Fibroblast of skin of left biceps (primary cell): ENCODE data around the gene SLC2A11.

Experiments used
- DNase-seq, 2 experiments: peaks; one replicate each; pipeline ENCODE4 v3.0.0-alpha.2; 2013; ENCODE audit warnings: low read depth in 2 of 2

Gene SLC2A11, protein sequence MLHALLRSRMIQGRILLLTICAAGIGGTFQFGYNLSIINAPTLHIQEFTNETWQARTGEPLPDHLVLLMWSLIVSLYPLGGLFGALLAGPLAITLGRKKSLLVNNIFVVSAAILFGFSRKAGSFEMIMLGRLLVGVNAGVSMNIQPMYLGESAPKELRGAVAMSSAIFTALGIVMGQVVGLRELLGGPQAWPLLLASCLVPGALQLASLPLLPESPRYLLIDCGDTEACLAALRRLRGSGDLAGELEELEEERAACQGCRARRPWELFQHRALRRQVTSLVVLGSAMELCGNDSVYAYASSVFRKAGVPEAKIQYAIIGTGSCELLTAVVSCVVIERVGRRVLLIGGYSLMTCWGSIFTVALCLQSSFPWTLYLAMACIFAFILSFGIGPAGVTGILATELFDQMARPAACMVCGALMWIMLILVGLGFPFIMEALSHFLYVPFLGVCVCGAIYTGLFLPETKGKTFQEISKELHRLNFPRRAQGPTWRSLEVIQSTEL

DNA sequence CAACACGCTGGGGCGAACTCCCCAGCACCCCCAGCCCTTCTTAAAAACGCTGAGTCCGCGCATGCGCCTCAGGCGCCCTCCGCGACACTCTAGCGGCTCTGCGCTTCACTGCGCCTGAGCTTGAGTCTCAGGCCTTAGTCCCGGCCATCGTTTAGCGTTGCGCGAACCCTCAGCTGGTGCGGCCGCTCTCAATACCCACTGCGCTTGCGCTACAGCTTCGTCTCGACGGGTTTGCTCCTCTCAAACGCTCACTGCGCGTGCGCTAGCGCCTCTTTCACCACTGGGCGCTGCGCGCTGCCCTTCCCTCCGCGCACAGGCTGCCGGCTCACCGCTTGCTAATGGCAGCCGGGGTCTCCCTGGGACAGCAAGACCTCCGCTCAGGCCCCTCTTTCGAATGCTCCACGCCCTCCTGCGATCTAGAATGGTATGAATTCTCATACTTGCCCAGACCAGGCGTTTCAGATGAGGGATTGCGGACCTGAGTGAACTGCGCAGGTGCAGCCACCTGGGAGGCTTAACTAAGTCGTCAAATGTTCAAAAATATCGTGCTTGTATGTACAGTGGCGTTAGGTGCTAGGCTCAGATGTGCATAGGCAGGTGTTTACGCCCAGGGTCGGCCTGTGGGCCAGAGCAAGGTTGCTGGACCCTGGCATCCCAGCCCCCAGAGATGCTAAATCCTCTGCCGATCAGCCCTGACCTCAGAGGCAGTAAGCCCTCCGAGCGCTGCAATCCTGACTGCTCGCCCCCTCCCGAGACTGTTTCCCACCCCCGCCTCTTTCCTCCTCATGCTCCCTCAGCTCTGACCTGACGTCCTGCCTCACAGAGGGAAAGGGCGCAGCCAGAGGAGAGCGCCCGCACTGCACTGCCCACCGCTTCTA lies at the start of gene SLC2A11:
TSS of gene SLC2A11 (plus strand) at position 270 of the 878 bp plus-strand sequence. CDS start at position 395, 125 bp downstream.
- DNase-seq: peak; percentile 90 to 91

DNA sequence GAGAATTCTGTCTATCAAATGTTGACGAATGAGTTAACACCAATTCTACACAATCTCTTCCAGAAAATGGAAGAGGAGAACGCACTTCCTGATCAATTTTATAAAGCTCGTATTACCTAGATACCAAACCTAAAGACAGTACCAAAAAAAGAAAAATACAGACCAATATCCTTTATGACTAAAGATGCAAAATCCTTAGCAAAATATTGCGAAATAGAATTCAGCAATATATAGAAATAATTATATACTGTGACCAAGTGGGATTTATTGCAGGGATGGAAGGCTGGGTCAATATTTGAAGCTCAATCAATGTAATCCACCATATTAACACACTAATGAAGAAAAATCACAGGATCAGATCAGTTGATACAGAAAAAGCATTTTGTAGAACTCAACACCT lies 45.3 kb upstream of the SLC2A11 start:
- no peak for DNase-seq

DNA sequence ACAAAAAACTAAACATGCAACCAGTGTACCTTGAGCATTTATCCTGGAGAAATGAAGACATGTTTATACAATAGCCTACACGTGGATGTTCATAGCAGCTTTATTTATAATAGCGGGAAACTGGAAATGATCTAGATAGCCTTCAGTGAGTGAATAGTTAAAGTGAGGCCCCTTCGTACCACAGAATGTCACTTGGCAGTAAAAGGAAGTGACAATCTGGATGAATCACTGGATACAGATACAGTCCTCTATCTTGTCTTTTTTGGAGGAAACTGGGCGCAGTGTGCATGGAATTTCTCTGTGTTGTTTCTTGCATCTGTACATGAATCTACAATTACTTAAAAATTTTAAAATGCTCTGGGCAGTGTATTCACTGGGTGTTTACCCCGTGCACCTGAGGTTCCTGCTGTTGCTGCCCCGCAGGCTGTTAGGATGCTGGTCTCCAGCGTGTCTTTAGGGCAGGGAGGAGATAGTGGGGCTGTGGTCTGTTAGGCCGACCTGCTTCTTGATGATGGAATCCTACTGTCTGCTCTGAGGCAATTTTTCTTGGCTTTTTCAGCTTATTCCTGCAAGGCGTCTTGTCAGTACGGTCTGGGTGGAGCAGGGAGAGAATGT lies 42.0 kb upstream of the SLC2A11 start:
- no peak for DNase-seq

DNA sequence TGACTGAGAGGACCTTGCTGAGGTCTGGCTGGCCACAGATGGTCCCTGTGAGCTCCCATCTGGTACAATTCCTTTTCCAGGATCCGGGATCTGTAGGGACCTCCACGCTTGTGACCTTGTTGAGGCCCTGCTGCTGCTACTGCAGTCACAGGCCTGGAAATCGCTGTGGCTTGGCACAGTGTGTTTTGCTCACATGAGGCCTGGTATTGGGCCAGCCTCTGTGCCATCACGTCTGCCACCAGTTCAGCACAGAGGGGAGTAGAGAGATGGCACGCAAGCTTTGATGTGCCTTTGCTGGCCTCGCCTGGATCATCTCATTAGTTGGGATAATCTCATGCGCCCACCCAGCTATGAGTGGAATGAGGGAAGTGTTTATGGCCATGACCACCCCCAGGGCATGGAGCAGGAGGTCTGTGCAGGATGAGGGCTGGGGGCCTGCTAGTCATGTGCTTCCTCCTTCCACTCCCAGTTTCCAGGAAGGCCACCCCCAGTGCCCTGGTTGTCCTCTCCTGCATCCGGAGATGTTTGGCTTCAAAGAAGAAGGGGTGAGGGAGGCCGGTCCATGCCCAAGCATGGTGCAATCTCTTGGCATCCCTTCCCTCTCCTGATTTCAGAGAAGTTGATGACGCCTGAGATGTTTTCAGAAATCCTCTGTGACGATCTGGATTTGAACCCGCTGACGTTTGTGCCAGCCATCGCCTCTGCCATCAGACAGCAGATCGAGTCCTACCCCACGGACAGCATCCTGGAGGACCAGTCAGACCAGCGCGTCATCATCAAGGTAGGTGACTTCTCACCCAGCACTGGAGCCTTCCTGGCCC lies 41.3 kb upstream of the SLC2A11 start:
- no peak for DNase-seq

DNA sequence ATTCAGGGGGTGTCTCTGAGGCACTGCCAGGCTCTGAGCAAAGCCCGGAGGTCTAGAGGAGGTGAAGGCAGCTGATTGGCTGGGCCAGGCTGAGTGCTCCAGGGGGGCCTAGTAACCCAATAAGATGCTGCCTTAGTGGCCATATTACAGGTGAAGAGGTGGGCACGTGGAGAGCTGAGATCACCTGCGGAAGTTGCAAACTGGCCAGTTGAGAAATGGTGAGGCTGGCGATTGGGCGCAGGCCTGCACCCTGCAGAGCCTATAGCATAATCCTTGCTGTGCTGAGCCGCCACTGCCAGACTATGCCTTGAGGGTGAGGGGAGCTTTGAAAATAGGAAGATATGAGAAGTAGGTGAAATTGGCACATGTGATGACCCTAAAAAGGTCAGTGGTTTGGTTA lies 40.5 kb upstream of the SLC2A11 start:
- DNase-seq: no peak

DNA sequence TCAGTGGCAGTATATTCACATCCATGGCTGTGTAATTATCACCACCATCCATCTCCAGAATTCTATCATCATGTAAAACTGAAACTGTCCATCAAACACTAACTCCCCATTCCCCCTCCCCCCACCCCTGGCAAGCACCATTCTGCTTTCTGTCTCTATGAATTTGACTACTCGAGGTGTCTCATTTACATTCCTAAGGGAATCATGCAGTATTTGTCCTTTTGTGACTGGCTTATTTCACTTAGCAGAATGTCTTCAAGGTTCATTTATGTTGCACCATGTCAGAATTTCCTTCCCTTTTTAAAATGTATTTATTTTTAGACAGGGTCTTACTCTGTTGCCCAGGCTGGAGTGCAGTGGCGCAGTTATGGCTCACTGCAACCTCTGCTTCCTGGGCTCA lies 39.1 kb upstream of the SLC2A11 start:
- DNase-seq: no peak

DNA sequence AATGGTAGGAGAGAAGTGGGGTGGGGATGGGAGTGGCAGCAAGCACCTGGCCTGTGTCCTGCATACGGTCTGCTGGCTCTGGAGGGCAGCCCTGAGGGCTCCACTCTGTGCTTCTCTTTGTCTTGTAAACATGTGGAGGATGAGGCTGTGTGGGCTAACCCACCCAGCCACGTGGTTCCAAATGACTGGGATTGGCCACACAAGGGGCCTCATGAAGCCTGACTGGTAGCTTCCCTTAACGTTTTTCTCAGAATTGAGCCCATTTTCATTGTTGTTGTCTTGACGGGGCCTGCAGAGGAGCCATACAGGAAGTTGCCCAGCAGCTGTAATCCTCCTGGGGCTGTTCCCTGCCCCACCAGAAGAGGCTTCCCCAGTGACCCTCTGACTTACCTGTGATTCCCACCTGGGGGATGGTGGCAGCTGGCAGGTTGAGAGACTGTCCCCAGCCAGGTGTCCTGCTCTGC lies 36.9 kb upstream of the SLC2A11 start:
- DNase-seq: no peak

DNA sequence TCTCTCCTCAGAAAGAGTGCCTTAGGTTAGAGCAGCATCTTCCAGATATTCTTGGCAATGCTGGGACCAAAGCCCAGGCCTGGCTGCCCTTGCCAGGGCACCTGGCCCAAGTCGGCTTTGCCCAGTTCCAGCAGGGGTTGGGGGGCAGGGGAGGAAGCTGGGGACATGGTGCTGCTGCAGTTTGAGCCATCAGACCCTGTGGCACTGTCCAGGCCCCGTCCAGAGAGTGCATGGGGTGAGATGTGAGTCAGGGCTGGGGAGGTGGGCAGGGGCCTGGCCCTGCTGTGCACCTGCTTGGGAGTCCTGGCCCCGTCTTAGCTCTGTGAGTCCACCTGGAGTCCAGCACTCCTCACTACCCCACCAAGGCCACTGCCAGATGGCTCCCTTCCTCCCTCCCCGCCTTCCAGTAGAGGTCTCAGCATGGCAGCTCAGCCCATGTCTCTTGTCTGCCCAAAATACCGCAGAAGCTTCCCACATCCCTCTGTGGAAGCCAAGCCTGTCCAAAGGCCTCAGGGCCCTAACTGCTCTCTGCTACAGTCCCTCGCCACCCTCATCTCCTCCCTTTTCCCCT lies 35.5 kb upstream of the SLC2A11 start:
- DNase-seq: no peak

DNA sequence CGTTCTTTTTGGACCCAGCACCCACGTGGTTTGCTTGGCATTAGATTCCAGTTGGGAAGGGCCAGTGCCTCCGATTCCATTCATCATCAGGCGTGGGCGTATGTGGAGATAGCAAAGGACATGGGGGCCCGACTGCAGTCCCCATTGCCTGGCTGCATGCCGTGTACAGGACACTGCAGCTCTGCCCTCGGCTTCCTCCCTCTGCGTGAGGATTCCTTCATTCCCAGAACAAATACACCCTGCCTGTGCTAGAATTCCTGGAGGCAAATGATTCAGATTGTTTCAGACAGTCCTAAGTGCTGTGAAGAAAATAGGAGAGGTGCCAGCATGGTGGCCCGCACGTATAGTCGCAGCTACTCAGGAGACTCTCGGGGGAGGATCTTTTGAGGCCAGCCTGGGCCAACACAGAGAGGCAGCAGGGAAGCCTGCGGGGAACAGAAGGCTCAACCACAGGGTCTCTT lies 34.3 kb upstream of the SLC2A11 start:
- no peak for DNase-seq

DNA sequence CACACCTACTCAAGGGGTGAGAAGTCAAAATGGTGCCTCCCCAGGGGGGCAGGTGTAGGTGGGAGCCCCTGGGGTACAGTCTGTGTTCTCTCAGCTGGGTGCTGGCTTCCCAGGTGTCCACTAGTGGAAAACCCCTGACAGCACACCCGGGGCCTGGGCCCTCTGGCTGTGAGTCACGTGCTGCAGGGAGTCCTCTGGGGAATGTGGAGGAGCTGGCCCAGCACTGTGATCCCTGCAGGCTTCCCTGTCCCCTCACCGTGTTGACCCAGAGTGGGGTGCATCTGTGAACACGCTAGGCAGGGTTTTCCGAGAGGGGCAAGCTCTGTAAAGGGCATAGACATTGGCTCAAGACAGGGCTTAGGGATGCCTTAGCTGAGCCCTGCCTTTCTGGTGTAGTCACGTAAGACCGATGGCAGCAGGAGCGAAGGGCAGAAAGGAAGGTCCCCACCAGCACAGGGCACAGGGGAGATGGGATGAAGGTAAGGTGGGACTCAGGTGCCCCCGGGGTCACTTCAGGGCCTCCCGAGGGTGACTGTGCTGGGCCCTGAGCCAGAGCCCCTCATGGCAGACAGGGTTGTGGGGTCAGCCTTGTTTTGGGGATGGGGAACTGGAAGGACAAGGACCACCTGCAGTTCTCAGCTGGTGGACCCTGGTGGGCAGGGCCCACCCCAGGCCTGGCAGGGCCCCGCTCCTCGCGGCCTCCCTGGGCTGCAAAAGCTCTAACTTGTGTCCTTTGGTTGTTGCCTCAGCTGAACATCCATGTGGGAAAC lies 33.0 kb upstream of the SLC2A11 start:
- DNase-seq: no peak

DNA sequence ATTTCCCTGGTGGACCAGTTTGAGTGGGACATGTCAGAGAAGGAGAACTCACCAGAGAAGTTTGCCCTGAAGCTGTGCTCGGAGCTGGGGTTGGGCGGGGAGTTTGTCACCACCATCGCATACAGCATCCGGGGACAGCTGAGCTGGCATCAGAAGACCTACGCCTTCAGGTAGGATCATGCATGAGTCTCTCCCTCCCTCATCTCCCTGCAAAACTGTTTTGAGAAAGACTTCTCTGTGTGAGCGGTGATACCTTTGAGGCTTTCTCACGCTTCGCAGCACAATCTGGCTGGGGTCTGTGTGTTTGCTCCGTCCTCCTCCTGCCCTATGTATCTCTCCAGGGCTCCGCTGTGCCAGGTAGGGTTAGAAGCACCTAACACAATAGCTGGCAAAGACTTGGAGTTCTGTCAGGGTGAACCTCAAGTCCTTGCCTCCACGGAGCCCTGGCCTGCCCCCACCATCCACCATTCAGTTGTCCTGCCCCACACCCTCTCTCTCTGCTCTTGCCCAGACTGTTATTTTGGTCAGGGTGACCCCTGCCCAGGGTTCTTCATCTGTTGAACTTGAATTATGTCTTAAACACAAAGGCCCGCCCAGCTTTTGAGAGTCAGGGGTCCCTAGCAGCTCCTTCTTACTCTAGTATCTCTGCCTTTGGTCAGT lies 32.3 kb upstream of the SLC2A11 start:
- no peak for DNase-seq

DNA sequence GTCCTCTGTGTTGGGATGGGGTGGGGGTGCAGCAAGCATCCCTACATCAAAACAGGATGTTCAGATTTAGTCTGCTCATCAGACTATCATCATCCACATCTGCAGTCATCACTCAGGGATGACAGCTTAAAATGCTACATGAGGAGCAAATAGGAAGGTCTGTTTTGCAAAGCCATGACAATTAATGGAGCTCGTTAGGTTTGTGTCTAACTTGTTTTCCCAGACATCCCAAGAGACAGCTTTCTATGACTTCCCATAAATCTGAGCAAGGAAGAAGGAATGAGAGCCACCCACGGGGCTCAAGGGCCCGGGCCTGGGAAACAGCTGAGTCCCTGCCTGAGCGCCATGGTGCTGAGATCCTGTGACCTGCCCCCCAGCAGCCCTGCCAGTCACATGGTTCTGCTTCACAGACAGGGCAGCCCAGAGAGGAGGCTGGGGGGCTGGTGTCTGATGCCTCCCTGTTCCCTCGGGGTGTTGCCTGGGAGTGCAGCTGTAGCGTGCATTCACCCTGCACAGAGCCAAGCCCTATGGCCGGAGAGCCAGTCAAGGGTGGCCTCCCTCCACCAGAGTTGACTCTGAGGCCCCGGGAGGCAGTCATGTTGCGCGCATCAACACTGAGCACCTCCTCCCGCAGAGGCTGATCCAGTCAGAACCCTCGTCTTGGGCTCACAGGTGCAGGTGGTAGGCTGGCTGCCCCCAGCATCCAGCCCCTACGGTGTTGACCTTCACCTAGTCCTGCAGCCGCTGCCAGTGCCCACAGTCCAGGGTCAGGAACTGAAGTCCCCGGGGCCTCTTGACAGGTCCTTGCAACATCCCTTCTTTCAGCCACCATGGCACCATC lies 30.9 kb upstream of the SLC2A11 start:
- peak; percentile 62 to 64 for DNase-seq

DNA sequence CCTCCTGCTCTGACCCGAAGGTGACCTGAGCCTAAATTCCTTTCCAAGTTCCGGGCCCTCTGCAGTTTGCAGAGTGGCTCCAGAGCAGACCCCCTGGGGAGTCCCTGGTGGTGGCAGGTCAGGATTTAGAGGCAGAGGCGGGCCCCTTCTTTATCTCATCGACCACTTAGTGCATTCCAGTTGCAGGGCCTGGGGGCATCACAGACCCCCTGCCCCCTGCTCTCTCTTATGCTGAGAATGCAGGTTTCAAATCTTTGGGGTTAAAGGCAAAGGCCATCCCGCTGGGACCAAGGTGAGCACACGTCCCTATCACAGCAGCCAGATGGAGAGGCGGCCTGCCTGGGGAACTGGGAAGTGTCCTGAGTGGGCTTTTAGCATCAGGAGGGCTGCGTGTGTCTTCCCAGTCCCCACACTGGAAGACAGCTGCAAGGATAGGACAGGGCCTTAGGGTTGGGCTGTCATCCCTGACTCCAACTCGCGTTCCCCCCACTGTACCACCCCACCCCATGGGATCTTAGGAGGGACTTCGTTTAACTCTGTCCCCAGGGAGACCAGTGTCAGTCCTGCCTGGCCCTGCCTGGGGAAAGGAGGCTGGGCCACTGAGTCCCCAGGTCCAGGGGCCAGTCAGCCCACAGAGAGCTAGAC lies 30.2 kb upstream of the SLC2A11 start:
- DNase-seq: no peak

DNA sequence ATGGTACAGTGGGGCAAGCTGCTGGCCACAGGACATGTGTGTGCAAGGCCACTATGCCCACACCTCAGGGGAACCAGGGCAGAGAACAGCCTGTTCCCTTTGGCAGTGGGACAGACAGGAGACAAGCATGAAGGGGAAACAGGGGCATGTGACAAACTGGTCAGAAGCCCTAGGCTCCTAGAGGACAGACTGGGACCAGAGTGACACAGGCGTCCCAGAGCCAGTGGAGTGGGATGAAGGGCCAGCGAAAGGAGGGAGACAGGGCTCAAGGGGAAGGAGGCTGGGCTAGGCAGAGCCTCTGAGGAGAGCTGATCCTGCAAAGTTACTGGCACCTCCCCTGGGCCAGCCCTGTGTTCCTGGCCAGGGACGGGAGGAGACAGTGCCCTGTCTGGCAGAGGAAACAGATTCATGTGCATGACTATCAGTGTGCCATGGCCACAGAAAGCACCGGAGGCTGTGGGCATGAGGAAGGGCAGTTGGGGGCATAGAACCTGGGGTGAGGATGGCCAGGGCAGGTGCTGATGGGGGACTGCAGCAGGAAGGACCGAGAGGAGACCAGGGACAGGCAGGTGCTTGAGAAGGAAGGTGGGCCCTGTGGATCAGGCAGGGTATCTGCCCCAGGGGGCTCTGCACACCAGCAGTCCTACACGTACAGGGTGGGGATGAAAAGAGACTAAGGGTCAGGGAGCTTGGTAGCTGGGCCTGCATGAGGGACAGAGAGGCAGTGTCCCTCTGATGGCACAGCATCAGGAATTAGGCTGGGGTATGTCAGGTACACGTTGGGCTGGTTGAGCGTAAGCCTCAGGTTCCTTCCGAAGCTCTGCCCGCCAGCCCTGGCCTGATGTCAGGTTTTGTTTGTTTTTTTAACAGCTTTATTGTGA lies 28.6 kb upstream of the SLC2A11 start:
- DNase-seq: no peak

DNA sequence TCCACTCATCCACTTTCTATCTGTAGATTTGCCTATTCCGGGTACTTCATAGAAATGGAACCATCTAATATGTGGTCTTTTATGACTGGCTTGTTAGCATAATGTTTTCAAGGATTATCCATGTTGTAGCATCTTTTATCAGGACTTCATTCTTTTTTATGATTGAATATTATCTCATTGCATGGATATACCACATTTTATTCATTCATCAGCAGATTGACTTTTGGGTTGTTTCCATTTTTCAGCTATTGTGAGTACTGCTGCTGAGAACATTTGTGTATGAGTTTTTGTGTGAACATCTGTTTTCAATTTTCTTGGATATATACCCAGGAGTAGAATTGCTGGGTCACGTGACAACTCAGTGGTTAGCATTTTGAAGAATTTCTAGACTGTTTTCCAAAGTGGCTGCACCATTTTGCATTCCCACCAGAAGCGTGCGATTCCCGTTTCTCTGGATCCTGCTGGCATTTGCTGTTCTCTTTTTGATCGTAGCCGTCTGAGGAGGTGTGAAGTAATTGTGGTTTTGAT lies 27.8 kb upstream of the SLC2A11 start:
- DNase-seq: peak; percentile 90 to 92

DNA sequence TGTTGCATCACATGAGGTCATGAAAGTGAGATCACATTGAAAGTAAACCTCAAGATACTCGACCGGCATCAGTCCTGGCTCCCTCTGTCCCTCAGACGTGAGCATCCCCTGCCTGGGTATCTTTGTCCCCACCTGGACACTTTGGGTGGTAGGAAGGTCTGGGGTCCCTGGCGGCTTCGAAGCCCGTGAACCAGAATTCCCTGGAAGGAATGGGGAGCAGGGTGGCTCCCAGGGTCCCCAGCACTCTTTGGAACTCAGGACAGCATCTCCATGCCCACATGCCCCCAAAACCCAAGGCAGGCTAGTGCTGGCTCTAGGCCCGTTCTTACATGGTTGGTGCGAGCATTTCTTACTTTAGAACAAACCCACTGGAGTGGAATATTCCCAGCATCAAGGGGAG lies 26.4 kb upstream of the SLC2A11 start:
- DNase-seq: no peak

DNA sequence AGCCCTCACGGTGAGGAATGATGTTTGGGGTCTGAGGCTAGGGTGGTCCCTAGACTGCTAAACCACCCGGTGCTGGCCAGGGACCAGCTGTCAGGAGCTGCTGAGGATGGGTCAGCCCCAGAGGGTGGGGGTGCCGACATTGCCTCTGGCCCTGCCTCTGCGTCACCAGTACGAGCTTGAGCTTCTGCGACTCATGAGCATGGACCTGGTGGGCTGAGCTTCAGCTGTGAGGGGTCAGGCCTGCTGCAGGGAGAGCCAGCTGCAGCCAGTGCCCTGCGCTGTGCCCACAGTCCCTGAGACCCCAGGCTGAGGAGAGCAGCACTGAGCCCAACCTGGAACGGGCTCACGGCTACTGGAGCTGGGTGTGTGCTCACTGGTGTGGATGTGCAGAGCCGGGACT lies 25.9 kb upstream of the SLC2A11 start:
- DNase-seq: no peak
